Measurements from ENCODE around the gene SYNGAP1. TPM values are rescaled to one million over a fixed set of nuclear protein-coding genes. Genes with fewer than 3 reads are reported as not detected.

The SYNGAP1 gene
- total RNA-seq, 1 donor from 2014 or later: 48.6 TPM

DNA sequence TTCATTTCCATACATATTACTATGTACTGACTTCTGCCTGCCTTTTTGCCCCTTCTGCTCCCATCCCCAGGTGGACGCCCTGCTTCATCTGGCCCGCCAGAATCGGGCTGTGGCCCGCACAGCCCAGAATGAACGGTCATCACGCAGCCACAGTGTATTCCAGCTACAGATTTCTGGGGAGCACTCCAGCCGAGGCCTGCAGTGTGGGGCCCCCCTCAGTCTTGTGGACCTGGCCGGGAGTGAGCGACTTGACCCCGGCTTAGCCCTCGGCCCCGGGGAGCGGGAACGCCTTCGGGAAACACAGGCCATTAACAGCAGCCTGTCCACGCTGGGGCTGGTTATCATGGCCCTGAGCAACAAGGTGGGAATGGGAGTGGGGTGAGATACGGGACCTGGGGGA, 13.7 kb upstream of the SYNGAP1 start:
- Mint-ChIP-seq H3K4me1 (ENCODE audit: unreplicated experiment) (peaks cover 7% of the 10 kb centered on the region), H3K27ac (ENCODE audit: unreplicated experiment) (no peak overlapping the region), H3K9me3 (ENCODE audit: unreplicated experiment) (no peaks in the 10 kb centered on the region), H3K36me3 (ENCODE audit: low read depth, unreplicated experiment) (peaks cover 15% of the 10 kb centered on the region), H3K27me3 (ENCODE audit: unreplicated experiment) (peaks cover 8% of the 10 kb centered on the region), H3K4me3 (ENCODE audit: unreplicated experiment) (no peak overlapping the region)
- DNase-seq (ENCODE audit: low spot score): no peak
- no peak for TF ChIP-seq CTCF (IDR thresholded peaks at IDR 0.05; ENCODE audit: unreplicated experiment)

GRCh38 chr6:33407132-33407718, 12.6 kb upstream of the SYNGAP1 start:
- H3K9me3 Mint-ChIP-seq (ENCODE audit: unreplicated experiment): no peaks in the 10 kb centered on the region
- TF ChIP-seq CTCF (IDR thresholded peaks at IDR 0.05; ENCODE audit: unreplicated experiment): no peak
- DNase-seq (ENCODE audit: low spot score): no peak
- no peak overlapping the region for H3K4me3 Mint-ChIP-seq (ENCODE audit: unreplicated experiment)
- H3K36me3 Mint-ChIP-seq (ENCODE audit: low read depth, unreplicated experiment): peaks cover 15% of the 10 kb centered on the region
- H3K4me1 Mint-ChIP-seq (ENCODE audit: unreplicated experiment): peaks cover 12% of the 10 kb centered on the region
- peaks cover 13% of the 10 kb centered on the region for H3K27me3 Mint-ChIP-seq (ENCODE audit: unreplicated experiment)
- no peak overlapping the region for H3K27ac Mint-ChIP-seq (ENCODE audit: unreplicated experiment)

GRCh38 chr6:33410050-33410710, 9.7 kb upstream of the SYNGAP1 start:
- TF ChIP-seq CTCF (IDR thresholded peaks at IDR 0.05; ENCODE audit: unreplicated experiment): no peak
- no peaks in the 10 kb centered on the region for H3K9me3 Mint-ChIP-seq (ENCODE audit: unreplicated experiment)
- H3K27me3 Mint-ChIP-seq (ENCODE audit: unreplicated experiment): peaks cover 22% of the 10 kb centered on the region
- H3K36me3 Mint-ChIP-seq (ENCODE audit: low read depth, unreplicated experiment): peaks cover 29% of the 10 kb centered on the region
- H3K4me3 Mint-ChIP-seq (ENCODE audit: unreplicated experiment): peak overlapping the region; percentile 93
- peaks cover 22% of the 10 kb centered on the region for H3K4me1 Mint-ChIP-seq (ENCODE audit: unreplicated experiment)
- H3K27ac Mint-ChIP-seq (ENCODE audit: unreplicated experiment): peak overlapping the region; percentile 96
- peak; percentile 97 for DNase-seq (ENCODE audit: low spot score)

GRCh38 chr6:33410711-33411631, 8.9 kb upstream of the SYNGAP1 start, which contains the start of gene PHF1:
Gene PHF1, plus strand, starts transcription at chr6:33411014. Its CDS starts 1,250 bp downstream, at chr6:33412264.
- peak; percentile 64 for DNase-seq (ENCODE audit: low spot score)
- TF ChIP-seq CTCF (IDR thresholded peaks at IDR 0.05; ENCODE audit: unreplicated experiment): no peak
- Mint-ChIP-seq H3K9me3 (ENCODE audit: unreplicated experiment) (no peaks in the 10 kb centered on the region), H3K27me3 (ENCODE audit: unreplicated experiment) (peaks cover 25% of the 10 kb centered on the region), H3K27ac (ENCODE audit: unreplicated experiment) (peak within 1 kb of the TSS; percentile 96), H3K4me3 (ENCODE audit: unreplicated experiment) (peak within 1 kb of the TSS; percentile 93), H3K36me3 (ENCODE audit: low read depth, unreplicated experiment) (peaks cover 33% of the 10 kb centered on the region), H3K4me1 (ENCODE audit: unreplicated experiment) (peaks cover 30% of the 10 kb centered on the region)
